Mesothelial cell of epicardium (in vitro differentiated cells): ENCODE data around the gene EWSR1. TPM values are rescaled to one million over a fixed set of nuclear protein-coding genes. Genes with fewer than 3 reads are reported as not detected.

ENCODE experiments used
- DNase-seq, 2 experiments: peaks; one replicate each; pipeline ENCODE4 v3.0.0; 2021; ENCODE audit warnings: low spot score in 2 of 2; ENCODE audit not compliant: unreplicated experiment in 2 of 2
- H3K27ac Mint-ChIP-seq: 2 replicates; pipeline ENCODE4 v1.8.0; 2021; ENCODE audit warnings: mixed read lengths
- H3K27me3 Mint-ChIP-seq: 2 replicates; pipeline ENCODE4 v1.8.0; 2021; ENCODE audit warnings: low read depth, mixed read lengths
- H3K36me3 Mint-ChIP-seq: 2 replicates; pipeline ENCODE4 v1.8.0; 2021; ENCODE audit warnings: mixed read lengths
- H3K4me1 Mint-ChIP-seq: 2 replicates; pipeline ENCODE4 v1.8.0; 2021; ENCODE audit warnings: mixed read lengths
- H3K4me3 Mint-ChIP-seq: 2 replicates; pipeline ENCODE4 v1.8.0; 2021; ENCODE audit warnings: mild to moderate bottlenecking, moderate library complexity, mixed read lengths
- H3K9me3 Mint-ChIP-seq: 2 replicates; pipeline ENCODE4 v1.8.0; 2021; ENCODE audit warnings: mixed read lengths
- total RNA-seq: library from RNA; stranded (reverse); gene quantifications from 3 replicates; pipeline ENCODE4 v1.2.1, GENCODE V29; 2021
- TF ChIP-seq, protein P1 (sequence below): fragments of 200-600 bp; sonication (generic); IDR thresholded peaks from one replicate; pipeline ENCODE4 v1.5.0; 2021; ENCODE audit warnings: antibody characterized with exemption; ENCODE audit not compliant: unreplicated experiment

The EWSR1 gene
- total RNA-seq, 1 donor from 2014 or later: 381 TPM

DNA sequence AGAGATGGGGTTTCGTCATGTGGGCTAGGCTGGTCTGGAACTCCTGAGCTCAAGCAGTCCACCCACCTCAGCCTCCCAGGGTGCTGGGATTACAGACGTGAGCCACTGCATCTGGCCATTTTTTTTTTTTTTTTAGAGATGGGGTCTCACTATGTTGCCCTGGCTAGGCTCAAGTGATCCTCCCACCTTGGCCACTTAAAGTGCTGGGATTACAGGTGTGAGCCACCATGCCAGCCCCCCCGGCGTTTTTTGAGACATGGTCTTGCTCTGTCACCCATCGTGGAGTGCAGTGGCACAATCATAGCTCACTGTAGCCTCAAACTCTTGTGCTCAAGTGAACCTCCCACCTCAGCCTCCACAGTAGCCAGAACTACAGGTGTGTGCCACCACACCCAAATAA is 16.8 kb upstream of the EWSR1 start:
- no peak overlapping the region for H3K4me3 Mint-ChIP-seq
- no peaks in the 10 kb centered on the region for H3K4me1 Mint-ChIP-seq
- no peaks in the 10 kb centered on the region for H3K27me3 Mint-ChIP-seq
- H3K9me3 Mint-ChIP-seq: no peaks in the 10 kb centered on the region
- H3K27ac Mint-ChIP-seq: no peak overlapping the region
- DNase-seq: no peak
- H3K36me3 Mint-ChIP-seq: no peaks in the 10 kb centered on the region
- TF ChIP-seq, protein P1, sequence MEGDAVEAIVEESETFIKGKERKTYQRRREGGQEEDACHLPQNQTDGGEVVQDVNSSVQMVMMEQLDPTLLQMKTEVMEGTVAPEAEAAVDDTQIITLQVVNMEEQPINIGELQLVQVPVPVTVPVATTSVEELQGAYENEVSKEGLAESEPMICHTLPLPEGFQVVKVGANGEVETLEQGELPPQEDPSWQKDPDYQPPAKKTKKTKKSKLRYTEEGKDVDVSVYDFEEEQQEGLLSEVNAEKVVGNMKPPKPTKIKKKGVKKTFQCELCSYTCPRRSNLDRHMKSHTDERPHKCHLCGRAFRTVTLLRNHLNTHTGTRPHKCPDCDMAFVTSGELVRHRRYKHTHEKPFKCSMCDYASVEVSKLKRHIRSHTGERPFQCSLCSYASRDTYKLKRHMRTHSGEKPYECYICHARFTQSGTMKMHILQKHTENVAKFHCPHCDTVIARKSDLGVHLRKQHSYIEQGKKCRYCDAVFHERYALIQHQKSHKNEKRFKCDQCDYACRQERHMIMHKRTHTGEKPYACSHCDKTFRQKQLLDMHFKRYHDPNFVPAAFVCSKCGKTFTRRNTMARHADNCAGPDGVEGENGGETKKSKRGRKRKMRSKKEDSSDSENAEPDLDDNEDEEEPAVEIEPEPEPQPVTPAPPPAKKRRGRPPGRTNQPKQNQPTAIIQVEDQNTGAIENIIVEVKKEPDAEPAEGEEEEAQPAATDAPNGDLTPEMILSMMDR: no peak

DNA sequence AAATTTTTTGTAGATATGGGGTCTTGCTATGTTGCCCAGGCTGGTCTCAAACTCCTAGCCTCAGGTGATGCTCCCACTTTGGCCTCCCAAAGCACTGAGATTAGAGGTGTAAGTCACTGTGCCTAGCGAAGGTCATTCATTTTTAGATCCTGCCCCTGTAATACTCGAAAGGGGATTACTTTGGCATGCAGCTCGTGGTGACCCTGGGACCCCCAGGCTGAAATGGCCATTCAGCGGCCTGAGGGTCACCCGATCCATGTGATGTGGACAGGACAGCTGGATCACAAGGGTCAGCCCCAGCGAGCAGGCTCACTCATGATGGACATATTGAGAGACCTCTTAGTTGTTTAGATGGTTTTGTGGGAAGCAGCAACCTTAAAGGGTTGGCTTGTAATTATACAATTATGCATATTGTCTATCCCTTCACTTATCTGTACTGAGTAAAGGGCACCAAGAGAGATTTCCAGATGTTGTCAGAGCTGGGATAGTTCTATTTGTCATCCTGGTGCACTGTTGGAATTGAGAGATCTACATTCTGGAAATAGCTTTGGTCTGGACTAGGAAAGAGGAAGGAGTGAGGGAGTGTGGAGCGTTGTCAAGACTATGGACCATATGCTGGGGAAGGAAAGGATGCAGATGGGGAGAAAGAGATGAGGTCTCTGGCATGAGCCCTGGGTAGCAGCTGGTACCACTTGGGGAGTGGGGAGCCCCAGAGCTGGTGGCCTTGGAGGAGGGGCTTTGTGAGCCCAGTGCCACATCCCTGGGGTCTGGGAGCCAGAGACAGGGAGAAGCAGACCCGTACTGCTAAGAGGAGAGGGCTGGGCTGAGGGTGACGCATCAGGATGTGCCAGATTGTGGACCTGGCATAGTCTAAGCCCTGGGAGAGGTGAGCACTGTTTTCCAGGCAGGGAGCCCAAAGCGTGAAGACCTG is 15.8 kb upstream of the EWSR1 start:
- no peaks in the 10 kb centered on the region for H3K4me1 Mint-ChIP-seq
- DNase-seq: no peak
- no peaks in the 10 kb centered on the region for H3K36me3 Mint-ChIP-seq
- TF ChIP-seq, protein P1: no peak
- no peaks in the 10 kb centered on the region for H3K9me3 Mint-ChIP-seq
- H3K4me3 Mint-ChIP-seq: no peak overlapping the region
- H3K27ac Mint-ChIP-seq: no peak overlapping the region
- no peaks in the 10 kb centered on the region for H3K27me3 Mint-ChIP-seq

DNA sequence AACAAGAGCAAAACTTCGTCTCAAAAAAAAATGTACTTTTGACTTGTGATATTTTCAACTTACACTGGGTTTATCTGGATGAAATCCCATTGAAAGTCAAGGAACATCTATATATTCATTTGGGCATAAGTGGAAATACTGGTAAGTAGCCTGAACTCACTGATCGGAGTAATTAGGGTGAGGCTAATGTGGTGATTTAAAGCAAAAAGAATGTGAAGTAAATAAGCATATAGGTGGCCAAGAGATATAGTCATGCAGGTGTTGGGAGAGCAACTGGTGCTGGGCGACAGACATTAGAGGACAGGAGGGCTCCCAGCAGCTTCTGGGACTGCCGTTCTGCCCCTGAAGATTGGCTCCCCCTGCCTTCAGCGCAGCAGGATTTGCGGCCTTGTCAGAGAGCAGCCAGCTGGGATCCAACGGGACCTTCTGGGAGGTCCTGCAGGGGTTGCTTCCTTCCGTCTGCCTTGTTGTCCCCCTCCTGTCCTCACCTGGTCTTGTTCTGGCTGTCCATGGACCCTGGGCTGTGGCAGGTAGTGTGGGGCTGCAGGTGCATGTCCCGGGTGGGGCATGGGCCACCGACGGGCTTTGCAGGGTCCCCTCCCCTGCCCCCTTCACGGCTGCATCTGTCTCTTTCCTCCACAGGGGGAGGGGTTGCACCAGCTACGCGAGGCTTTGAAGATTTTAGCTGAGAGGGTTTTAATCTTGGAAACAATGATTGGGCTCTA is 14.3 kb upstream of the EWSR1 start:
- Mint-ChIP-seq H3K9me3 (no peaks in the 10 kb centered on the region), H3K36me3 (no peaks in the 10 kb centered on the region), H3K4me3 (no peak overlapping the region)

DNA sequence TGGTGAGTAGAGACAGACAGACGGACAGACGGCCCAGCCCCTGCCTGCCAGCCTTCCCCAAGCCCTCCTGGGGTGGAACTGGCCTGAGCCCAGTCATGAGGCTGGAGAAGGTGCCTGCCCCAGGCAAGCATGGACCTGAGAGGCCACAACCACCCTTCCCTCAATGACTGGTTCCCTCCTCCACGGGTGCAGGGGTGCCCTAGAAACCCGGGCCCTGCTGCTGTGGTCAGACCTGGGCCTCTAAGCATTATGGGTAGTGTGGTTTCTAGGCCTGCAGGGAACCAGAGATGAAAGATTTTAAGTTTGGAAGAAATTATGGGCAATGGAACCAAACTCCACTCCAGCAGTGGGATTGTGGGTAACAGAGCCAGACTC is 13.8 kb upstream of the EWSR1 start:
- no peaks in the 10 kb centered on the region for H3K27me3 Mint-ChIP-seq
- H3K4me1 Mint-ChIP-seq: no peaks in the 10 kb centered on the region
- H3K4me3 Mint-ChIP-seq: no peak overlapping the region
- H3K27ac Mint-ChIP-seq: no peak overlapping the region
- TF ChIP-seq, protein P1: no peak
- no peak for DNase-seq
- no peaks in the 10 kb centered on the region for H3K9me3 Mint-ChIP-seq
- no peaks in the 10 kb centered on the region for H3K36me3 Mint-ChIP-seq

More for the DNA sequence above, 14.3 kb upstream of the EWSR1 start:
- H3K27me3 Mint-ChIP-seq: no peaks in the 10 kb centered on the region
- no peaks in the 10 kb centered on the region for H3K4me1 Mint-ChIP-seq
- DNase-seq: no peak
- TF ChIP-seq, protein P1: no peak
- no peak overlapping the region for H3K27ac Mint-ChIP-seq

DNA sequence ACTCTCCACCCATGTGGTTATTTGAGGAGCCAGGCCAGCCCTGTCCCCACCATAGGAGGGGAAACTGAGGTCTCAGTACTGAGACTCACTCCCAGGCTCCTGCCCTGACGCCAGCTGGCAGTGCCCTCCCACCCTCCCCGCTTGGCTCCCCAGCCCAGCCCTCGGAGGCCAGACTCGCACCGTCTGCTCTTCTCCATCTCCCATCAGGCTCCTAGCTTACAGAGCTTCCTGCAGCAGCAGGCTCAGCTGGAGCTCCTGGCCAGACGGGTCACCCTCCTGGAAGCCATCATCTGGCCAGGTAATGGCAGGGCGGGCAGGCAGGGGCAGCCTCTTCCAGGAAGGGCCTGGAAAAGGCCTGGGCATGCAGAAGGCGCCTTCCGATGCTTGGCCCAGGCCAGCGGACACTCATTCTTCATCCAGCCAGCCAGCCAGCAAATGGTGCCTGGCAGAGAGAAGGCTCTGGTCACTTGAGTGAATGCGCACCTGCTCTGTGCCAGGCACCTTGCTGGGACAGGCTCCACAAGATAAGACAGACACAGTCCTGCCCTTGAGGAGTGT is 12.9 kb upstream of the EWSR1 start:
- no peaks in the 10 kb centered on the region for H3K36me3 Mint-ChIP-seq
- DNase-seq: no peak
- H3K9me3 Mint-ChIP-seq: no peaks in the 10 kb centered on the region
- no peak overlapping the region for H3K27ac Mint-ChIP-seq
- H3K4me3 Mint-ChIP-seq: no peak overlapping the region
- no peaks in the 10 kb centered on the region for H3K27me3 Mint-ChIP-seq
- H3K4me1 Mint-ChIP-seq: no peaks in the 10 kb centered on the region
- TF ChIP-seq, protein P1: no peak
